H9 (cell line): ENCODE results near the gene OVOL2. TPM values are rescaled to one million over a fixed set of nuclear protein-coding genes. Genes with fewer than 3 reads are reported as not detected.

Experiments used
- DNase-seq: peaks from one replicate; pipeline ENCODE4 v3.0.0-alpha.2; 2017
- H2AFZ ChIP-seq: one replicate; pipeline ENCODE4 v1.6.1; 2013; ENCODE audit warnings: mild to moderate bottlenecking, low read length, control low read depth, moderate library complexity
- H2AK5ac ChIP-seq: 2 replicates; pipeline ENCODE4 v1.6.1; 2013; ENCODE audit warnings: low read length, control low read depth, mixed read lengths; ENCODE audit not compliant: insufficient read length
- H2BK120ac ChIP-seq: one replicate; pipeline ENCODE4 v1.6.1; 2013; ENCODE audit warnings: low read depth, mild to moderate bottlenecking, low read length, control low read depth, inconsistent platforms; ENCODE audit not compliant: poor library complexity, severe bottlenecking
- H2BK12ac ChIP-seq: 2 replicates; pipeline ENCODE4 v1.6.1; 2013; ENCODE audit warnings: low read length, control low read depth, mixed read lengths, low read depth; ENCODE audit not compliant: insufficient read length
- H2BK15ac ChIP-seq: 2 replicates; pipeline ENCODE4 v1.6.1; 2013; ENCODE audit warnings: low read depth, low read length, control low read depth
- H2BK20ac ChIP-seq: one replicate; pipeline ENCODE4 v1.6.1; 2013; ENCODE audit warnings: low read depth, mild to moderate bottlenecking, low read length, control low read depth, inconsistent platforms; ENCODE audit not compliant: poor library complexity, severe bottlenecking
- H2BK5ac ChIP-seq: 2 replicates; pipeline ENCODE4 v1.6.1; 2013; ENCODE audit warnings: low read length, control low read depth, mixed read lengths; ENCODE audit not compliant: insufficient read length
- H3K14ac ChIP-seq: 2 replicates; pipeline ENCODE4 v1.6.1; 2013; ENCODE audit warnings: low read length, control low read depth; ENCODE audit not compliant: insufficient read depth
- H3K18ac ChIP-seq: 2 replicates; pipeline ENCODE4 v1.6.1; 2013; ENCODE audit warnings: low read depth, mild to moderate bottlenecking, mixed read lengths, low read length, control low read depth; ENCODE audit not compliant: insufficient read length
- H3K23ac ChIP-seq: 2 replicates; pipeline ENCODE4 v1.6.1; 2013; ENCODE audit warnings: low read length, control low read depth, mixed read lengths, low read depth; ENCODE audit not compliant: insufficient read length
- H3K23me2 ChIP-seq: 2 replicates; pipeline ENCODE4 v1.6.1; 2013; ENCODE audit warnings: low read depth, mild to moderate bottlenecking, mixed read lengths, low read length, control low read depth; ENCODE audit not compliant: insufficient read length, poor library complexity, severe bottlenecking
- H3K27ac ChIP-seq: 2 replicates; pipeline ENCODE4 v1.5.1; 2013; ENCODE audit warnings: low read length, control low read depth, mixed read lengths, low read depth; ENCODE audit not compliant: insufficient read length
- H3K27me3 ChIP-seq: 2 replicates; pipeline ENCODE4 v1.6.1; 2013; ENCODE audit warnings: low read length, control low read depth, inconsistent platforms; ENCODE audit not compliant: insufficient read depth
- H3K4ac ChIP-seq: 2 replicates; pipeline ENCODE4 v1.6.1; 2013; ENCODE audit warnings: low read depth, mild to moderate bottlenecking, control low read depth, inconsistent platforms, low read length, moderate library complexity
- H3K4me1 ChIP-seq: 2 replicates; pipeline ENCODE4 v1.6.1; 2013; ENCODE audit warnings: low read length, control low read depth, inconsistent platforms; ENCODE audit not compliant: insufficient read depth
- H3K4me2 ChIP-seq: 2 replicates; pipeline ENCODE4 v1.6.1; 2013; ENCODE audit warnings: low read length, control low read depth, mixed read lengths; ENCODE audit not compliant: insufficient read length, insufficient read depth
- H3K56ac ChIP-seq: 2 replicates; pipeline ENCODE4 v1.6.1; 2013; ENCODE audit warnings: low read depth, mild to moderate bottlenecking, mixed read lengths, low read length, control low read depth; ENCODE audit not compliant: insufficient read length
- H3K79me1 ChIP-seq: 2 replicates; pipeline ENCODE4 v1.6.1; 2013; ENCODE audit warnings: low read depth, mild to moderate bottlenecking, moderate library complexity, low read length, control low read depth, inconsistent platforms; ENCODE audit not compliant: insufficient read depth, poor library complexity, severe bottlenecking
- H3K79me2 ChIP-seq: 2 replicates; pipeline ENCODE4 v1.6.1; 2013; ENCODE audit warnings: low read length, control low read depth, inconsistent platforms; ENCODE audit not compliant: insufficient read depth
- H3K9ac ChIP-seq: 2 replicates; pipeline ENCODE4 v1.6.1; 2013; ENCODE audit warnings: low read length, control low read depth, mixed read lengths; ENCODE audit not compliant: insufficient read length; ENCODE audit errors: extremely low read depth
- H3K9me3 ChIP-seq: one replicate; pipeline ENCODE4 v1.6.1; 2013; ENCODE audit warnings: low read depth, low read length, inconsistent platforms; ENCODE audit not compliant: control insufficient read depth
- H3T11ph ChIP-seq: one replicate; pipeline ENCODE4 v1.6.1; 2013; ENCODE audit warnings: mild to moderate bottlenecking, low read length, control low read depth, inconsistent platforms
- H4K20me1 ChIP-seq: one replicate; pipeline ENCODE4 v1.6.1; 2013; ENCODE audit not compliant: control insufficient read depth, insufficient read length, insufficient read depth
- H4K5ac ChIP-seq: 2 replicates; pipeline ENCODE4 v1.6.1; 2013; ENCODE audit warnings: low read depth, mild to moderate bottlenecking, mixed read lengths, low read length, control low read depth; ENCODE audit not compliant: insufficient read length
- H4K8ac ChIP-seq: replicated peaks from 2 replicates; pipeline ENCODE4 v1.6.1; 2013; ENCODE audit warnings: low read length, control low read depth, mixed read lengths, low read depth; ENCODE audit not compliant: insufficient read length
- H4K91ac ChIP-seq: 2 replicates; pipeline ENCODE4 v1.6.1; 2013; ENCODE audit warnings: low read depth, mild to moderate bottlenecking, moderate library complexity, mixed read lengths, low read length, control low read depth; ENCODE audit not compliant: insufficient read length
- H3K27ac Mint-ChIP-seq, 3 experiments: 2 replicates in 2 of 3; 3 replicates in 1 of 3; pipeline ENCODE4 v1.8.0; 2020 to 2021; ENCODE audit warnings: mixed read lengths in 3 of 3, mild to moderate bottlenecking in 1 of 3, moderate library complexity in 1 of 3
- H3K27me3 Mint-ChIP-seq: 2 replicates; pipeline ENCODE4 v1.8.0; 2021; ENCODE audit warnings: low read depth, mild to moderate bottlenecking, moderate library complexity, mixed read lengths
- H3K36me3 Mint-ChIP-seq, 3 experiments: 2 replicates in 2 of 3; 3 replicates in 1 of 3; pipeline ENCODE4 v1.8.0; 2020 to 2021; ENCODE audit warnings: low read depth in 3 of 3, mixed read lengths in 3 of 3; ENCODE audit not compliant: insufficient read depth in 1 of 3
- H3K4me1 Mint-ChIP-seq, 2 experiments: 2 replicates each; pipeline ENCODE4 v1.8.0; 2020; ENCODE audit warnings: mixed read lengths in 2 of 2
- H3K4me3 Mint-ChIP-seq, 2 experiments: 2 replicates in 1 of 2; 3 replicates in 1 of 2; pipeline ENCODE4 v1.8.0; 2020 to 2021; ENCODE audit warnings: mild to moderate bottlenecking in 2 of 2, mixed read lengths in 2 of 2, moderate library complexity in 1 of 2
- H3K9me3 Mint-ChIP-seq, 2 experiments: 2 replicates in 1 of 2; 3 replicates in 1 of 2; pipeline ENCODE4 v1.8.0; 2020; ENCODE audit warnings: mild to moderate bottlenecking in 2 of 2, mixed read lengths in 2 of 2, moderate library complexity in 1 of 2
- WGBS: extraction: QIAGEN DNeasy Blood & Tissue Kit; methylation state at CpG from one replicate; pipeline ENCODE4 v1.1.7; 2013; ENCODE audit warnings: missing lambda C conversion rate, low lambda C conversion rate, mixed read lengths; ENCODE audit not compliant: insufficient read length; ENCODE audit errors: extremely low coverage; 5-methylcytosine and 5-hydroxymethylcytosine counted together
- total RNA-seq: library from RNA; stranded (reverse); gene quantifications from 2 replicates; pipeline ENCODE4 v1.2.1, GENCODE V29; 2021
- TF ChIP-seq, protein P1 (sequence below): fragments of 200-600 bp; sonication (generic); conservative IDR thresholded peaks from 3 replicates; pipeline ENCODE4 v1.8.0; 2021; ENCODE audit warnings: antibody characterized with exemption, mild to moderate bottlenecking

OVOL2 gene
- total RNA-seq, 1 experiment from 2014 or later = 5.8 TPM

DNA sequence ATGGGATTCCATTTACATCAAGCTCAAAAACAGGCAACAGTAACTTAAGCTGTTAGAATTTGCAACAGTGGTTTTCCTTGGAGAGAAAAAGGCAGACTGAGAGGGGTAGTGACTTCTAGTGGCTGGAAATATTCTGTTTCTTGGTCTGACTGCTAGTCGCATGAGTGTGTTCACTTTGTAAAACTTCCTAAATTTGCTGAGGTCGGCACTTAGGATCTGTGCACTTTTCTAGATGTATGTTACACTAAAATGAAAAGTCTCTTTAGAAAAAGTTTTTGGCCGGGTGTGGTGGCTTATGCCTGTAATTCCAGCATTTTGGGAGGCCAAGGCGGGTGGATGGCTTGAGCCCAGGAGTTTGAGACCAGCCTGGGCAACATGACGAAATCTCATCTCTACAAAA is 18.7 kb downstream of the OVOL2 start:
- no peak overlapping the region for H2BK20ac ChIP-seq
- no peak overlapping the region for H4K91ac ChIP-seq
- Mint-ChIP-seq H3K4me3 (no peak overlapping the region), H3K27ac (no peak overlapping the region; a peak in 2 of 7 replicates), H3K4me1 (peaks cover 3 to 14% of the 10 kb centered on the region in 2 experiments), H3K9me3 (no peaks in the 10 kb centered on the region), H3K27me3 (no peaks in the 10 kb centered on the region), H3K36me3 (peaks cover 8 to 28% (median 11%) of the 10 kb centered on the region in 3 experiments)
- H3K23ac ChIP-seq = no peak overlapping the region
- H3K79me2 ChIP-seq = no peaks in the 10 kb centered on the region
- no peak overlapping the region for H3K4me2 ChIP-seq
- TF ChIP-seq, protein P1, sequence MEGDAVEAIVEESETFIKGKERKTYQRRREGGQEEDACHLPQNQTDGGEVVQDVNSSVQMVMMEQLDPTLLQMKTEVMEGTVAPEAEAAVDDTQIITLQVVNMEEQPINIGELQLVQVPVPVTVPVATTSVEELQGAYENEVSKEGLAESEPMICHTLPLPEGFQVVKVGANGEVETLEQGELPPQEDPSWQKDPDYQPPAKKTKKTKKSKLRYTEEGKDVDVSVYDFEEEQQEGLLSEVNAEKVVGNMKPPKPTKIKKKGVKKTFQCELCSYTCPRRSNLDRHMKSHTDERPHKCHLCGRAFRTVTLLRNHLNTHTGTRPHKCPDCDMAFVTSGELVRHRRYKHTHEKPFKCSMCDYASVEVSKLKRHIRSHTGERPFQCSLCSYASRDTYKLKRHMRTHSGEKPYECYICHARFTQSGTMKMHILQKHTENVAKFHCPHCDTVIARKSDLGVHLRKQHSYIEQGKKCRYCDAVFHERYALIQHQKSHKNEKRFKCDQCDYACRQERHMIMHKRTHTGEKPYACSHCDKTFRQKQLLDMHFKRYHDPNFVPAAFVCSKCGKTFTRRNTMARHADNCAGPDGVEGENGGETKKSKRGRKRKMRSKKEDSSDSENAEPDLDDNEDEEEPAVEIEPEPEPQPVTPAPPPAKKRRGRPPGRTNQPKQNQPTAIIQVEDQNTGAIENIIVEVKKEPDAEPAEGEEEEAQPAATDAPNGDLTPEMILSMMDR = no peak
- no peaks in the 10 kb centered on the region for H3K23me2 ChIP-seq
- H3K79me1 ChIP-seq = no peaks in the 10 kb centered on the region
- no peak overlapping the region for H3K18ac ChIP-seq
- H4K8ac ChIP-seq = no peak overlapping the region
- no peaks in the 10 kb centered on the region for H3K27me3 ChIP-seq
- no peak overlapping the region for H2BK12ac ChIP-seq
- H2AK5ac ChIP-seq = no peak overlapping the region
- H3K9ac ChIP-seq = no peak overlapping the region
- H2BK120ac ChIP-seq = no peak overlapping the region
- H4K20me1 ChIP-seq = no peaks in the 10 kb centered on the region
- no peak overlapping the region for H3T11ph ChIP-seq
- no peak overlapping the region for H3K56ac ChIP-seq
- H4K5ac ChIP-seq = no peak overlapping the region
- H3K14ac ChIP-seq = no peak overlapping the region
- no peaks in the 10 kb centered on the region for H3K9me3 ChIP-seq
- no peak overlapping the region for H2BK15ac ChIP-seq
- H2AFZ ChIP-seq = no peak overlapping the region
- no peak for DNase-seq
- no CpG with 5 or more reads among the region's 5 CpGs for WGBS
- H3K27ac ChIP-seq = no peak overlapping the region
- H3K4me1 ChIP-seq = no peaks in the 10 kb centered on the region
- no peak overlapping the region for H2BK5ac ChIP-seq
- no peak overlapping the region for H3K4ac ChIP-seq
